NCI-H510A (cell line): ENCODE measurements around the gene DTX3L.
"Not testable (repeated sequence)": the region's sequence is repeated elsewhere in the genome, so short reads cannot be mapped to it uniquely, and the experiment has no call there.

Experiments used
- DNase-seq: peaks from one replicate; lab custom pipeline; 2025; lab: John Stamatoyannopoulos, UW

The DTX3L gene

GRCh38 chr3:122562923-122563716 is 1.0 kb upstream of the DTX3L start:
- no peak for DNase-seq

- DNase-seq: no peak
Measured at GRCh38 chr3:122563717-122564025, 467 bp upstream of the DTX3L start.

GRCh38 chr3:122568131-122568530 is 4.0 kb downstream of the DTX3L start:
- DNase-seq: not testable (repeated sequence)

- no peak for DNase-seq
Measured at GRCh38 chr3:122568755-122569154, 4.6 kb downstream of the DTX3L start.

GRCh38 chr3:122572940-122573412 is 8.8 kb downstream of the DTX3L start:
- no peak for DNase-seq

GRCh38 chr3:122576174-122576940 is 12.2 kb downstream of the DTX3L start:
- DNase-seq: no peak

GRCh38 chr3:122577409-122578031 is 13.4 kb downstream of the DTX3L start, which contains the start of gene PARP15:
Gene PARP15, plus strand, starts transcription at chr3:122577650. Its CDS starts 18 bp downstream, at chr3:122577668.
- no peak for DNase-seq

GRCh38 chr3:122578069-122578740 is 14.1 kb downstream of the DTX3L start:
- no peak for DNase-seq

GRCh38 chr3:122580470-122580869 is 16.3 kb downstream of the DTX3L start:
- DNase-seq: no peak

- no peak for DNase-seq
Measured at GRCh38 chr3:122581622-122582021, 17.5 kb downstream of the DTX3L start.

GRCh38 chr3:122582390-122582789 is 18.3 kb downstream of the DTX3L start:
- no peak for DNase-seq

- no peak for DNase-seq
Measured at GRCh38 chr3:122586098-122586497, 22.0 kb downstream of the DTX3L start.

- no peak for DNase-seq
Measured at GRCh38 chr3:122586773-122587485, 22.8 kb downstream of the DTX3L start.

GRCh38 chr3:122587572-122587971 is 23.4 kb downstream of the DTX3L start:
- DNase-seq: no peak

- DNase-seq: no peak
Measured at GRCh38 chr3:122589297-122589696, 25.2 kb downstream of the DTX3L start.

GRCh38 chr3:122590610-122591009 is 26.5 kb downstream of the DTX3L start:
- no peak for DNase-seq

- no peak for DNase-seq
Measured at GRCh38 chr3:122594025-122594424, 29.9 kb downstream of the DTX3L start.

GRCh38 chr3:122598151-122598550 is 34.0 kb downstream of the DTX3L start:
- no peak for DNase-seq

GRCh38 chr3:122598556-122598955 is 34.4 kb downstream of the DTX3L start:
- no peak for DNase-seq

- no peak for DNase-seq
Measured at GRCh38 chr3:122602011-122602710, 38.0 kb downstream of the DTX3L start.

GRCh38 chr3:122603056-122603455 is 38.9 kb downstream of the DTX3L start:
- no peak for DNase-seq
